MM.1S (cell line): ENCODE data around the gene S1PR5.

ENCODE experiments used
- CTCF ChIP-seq: fragments of 300-600 bp; sonication (generic); IDR thresholded peaks from 2 replicates; pipeline ENCODE4 v1.5.1; 2016; ENCODE audit warnings: antibody characterized with exemption, low read length, mixed read lengths
- EZH2 ChIP-seq: fragments of 300-600 bp; sonication (generic); optimal IDR thresholded peaks from 2 replicates; pipeline ENCODE3; 2017; ENCODE audit warnings: low read depth, mild to moderate bottlenecking, antibody characterized with exemption, low read length, mixed read lengths
- EZH2phosphoT487 ChIP-seq: fragments of 300-600 bp; sonication (generic); IDR thresholded peaks from 2 replicates; pipeline ENCODE4 v1.6.1; 2018; ENCODE audit warnings: antibody characterized with exemption, low read length

- no peak for TF ChIP-seq CTCF
- no peak for TF ChIP-seq EZH2
- TF ChIP-seq EZH2phosphoT487: no peak
Observed at GRCh38 chr19:10548746-10549276, 31.6 kb upstream of the S1PR5 start.
